Endodermal cell (in vitro differentiated cells): ENCODE measurements around the gene ABCC5. TPM values are rescaled to one million over a fixed set of nuclear protein-coding genes. Genes with fewer than 3 reads are reported as not detected.

Experiments used
- DNase-seq: peaks from one replicate; pipeline ENCODE4 v3.0.0-alpha.2; 2017
- H3K27ac ChIP-seq: 2 replicates; pipeline ENCODE4 v1.5.1; 2013; ENCODE audit warnings: mild to moderate bottlenecking, low read depth, low read length, moderate library complexity
- H3K27me3 ChIP-seq: 2 replicates; pipeline ENCODE4 v1.6.1; 2013; ENCODE audit warnings: mild to moderate bottlenecking, low read length, moderate library complexity; ENCODE audit not compliant: insufficient read depth, control insufficient read depth, poor library complexity, severe bottlenecking
- H3K36me3 ChIP-seq: 2 replicates; pipeline ENCODE4 v1.7.0; 2013; ENCODE audit warnings: mild to moderate bottlenecking, low read length, moderate library complexity; ENCODE audit not compliant: control insufficient read depth, insufficient read depth
- H3K4me1 ChIP-seq: one replicate; pipeline ENCODE4 v1.7.0; 2013; ENCODE audit warnings: low read length; ENCODE audit not compliant: control insufficient read depth, insufficient read depth
- H3K4me3 ChIP-seq: 2 replicates; pipeline ENCODE4 v1.5.1; 2013; ENCODE audit warnings: mild to moderate bottlenecking, low read length, moderate library complexity
- H3K9ac ChIP-seq: 2 replicates; pipeline ENCODE4 v1.6.1; 2013; ENCODE audit warnings: mild to moderate bottlenecking, low read length, moderate library complexity; ENCODE audit not compliant: poor library complexity, severe bottlenecking; ENCODE audit errors: extremely low read depth
- H3K9me3 ChIP-seq: 2 replicates; pipeline ENCODE4 v1.6.1; 2013; ENCODE audit warnings: mild to moderate bottlenecking, low read length, moderate library complexity; ENCODE audit not compliant: control insufficient read depth
- H3K27ac Mint-ChIP-seq: 2 replicates; pipeline ENCODE4 v1.8.0; 2020; ENCODE audit warnings: mixed read lengths
- H3K27me3 Mint-ChIP-seq: 2 replicates; pipeline ENCODE4 v1.8.0; 2021; ENCODE audit warnings: mild to moderate bottlenecking, mixed read lengths; ENCODE audit not compliant: insufficient read depth
- H3K36me3 Mint-ChIP-seq: 2 replicates; pipeline ENCODE4 v1.8.0; 2020; ENCODE audit warnings: low read depth, mixed read lengths
- H3K4me1 Mint-ChIP-seq: 2 replicates; pipeline ENCODE4 v1.8.0; 2020; ENCODE audit warnings: mixed read lengths
- H3K4me3 Mint-ChIP-seq: 2 replicates; pipeline ENCODE4 v1.8.0; 2020; ENCODE audit warnings: mild to moderate bottlenecking, moderate library complexity, mixed read lengths
- H3K9me3 Mint-ChIP-seq: 2 replicates; pipeline ENCODE4 v1.8.0; 2020; ENCODE audit warnings: mild to moderate bottlenecking, mixed read lengths
- whole genome bisulfite sequencing, 2 experiments: methylation state at CpG; one replicate each; pipeline versions ENCODE4 v1.1.5 to v1.1.7; 2013; ENCODE audit warnings: missing lambda C conversion rate in 2 of 2, mixed read lengths in 1 of 2; ENCODE audit not compliant: insufficient coverage in 1 of 2, insufficient read length in 1 of 2; 5-methylcytosine and 5-hydroxymethylcytosine counted together
- total RNA-seq, 2 donors: library from RNA; stranded (reverse); fragmentation: NEBNext Ultra II Directional in 1 of 2; extraction: Animal tissue kit (Norgen Biotek cat#: 25700) in 1 of 2; gene quantifications; 2 replicates in 1 of 2; 3 replicates in 1 of 2; pipeline ENCODE4 v1.2.1, GENCODE V29; 2021
- TF ChIP-seq, protein P1 (sequence below): fragments of 200-600 bp; sonication (generic); conservative IDR thresholded peaks from 2 replicates; pipeline ENCODE4 v1.5.0; 2021; ENCODE audit warnings: antibody characterized with exemption, mild to moderate bottlenecking

The ABCC5 gene
- total RNA-seq, 2 donors from 2014 or later, result 32.8 to 35.7 TPM

GRCh38 chr3:183958775-183959174, 58.9 kb downstream of the ABCC5 start:
- Histone ChIP-seq H3K9me3 (no peaks in the 10 kb centered on the region), H3K4me1 (no peaks in the 10 kb centered on the region), H3K9ac (no peak overlapping the region), H3K36me3 (peaks cover 26% of the 10 kb centered on the region), H3K27me3 (no peaks in the 10 kb centered on the region), H3K4me3 (no peak overlapping the region), H3K27ac (no peak overlapping the region)
- no peak for DNase-seq
- Mint-ChIP-seq H3K27me3 (no peaks in the 10 kb centered on the region), H3K36me3 (peaks cover 43% of the 10 kb centered on the region), H3K27ac (peak overlapping the region; percentile 72), H3K9me3 (peaks cover 1% of the 10 kb centered on the region), H3K4me1 (peaks cover 18% of the 10 kb centered on the region), H3K4me3 (no peak overlapping the region)
- TF ChIP-seq, protein P1, sequence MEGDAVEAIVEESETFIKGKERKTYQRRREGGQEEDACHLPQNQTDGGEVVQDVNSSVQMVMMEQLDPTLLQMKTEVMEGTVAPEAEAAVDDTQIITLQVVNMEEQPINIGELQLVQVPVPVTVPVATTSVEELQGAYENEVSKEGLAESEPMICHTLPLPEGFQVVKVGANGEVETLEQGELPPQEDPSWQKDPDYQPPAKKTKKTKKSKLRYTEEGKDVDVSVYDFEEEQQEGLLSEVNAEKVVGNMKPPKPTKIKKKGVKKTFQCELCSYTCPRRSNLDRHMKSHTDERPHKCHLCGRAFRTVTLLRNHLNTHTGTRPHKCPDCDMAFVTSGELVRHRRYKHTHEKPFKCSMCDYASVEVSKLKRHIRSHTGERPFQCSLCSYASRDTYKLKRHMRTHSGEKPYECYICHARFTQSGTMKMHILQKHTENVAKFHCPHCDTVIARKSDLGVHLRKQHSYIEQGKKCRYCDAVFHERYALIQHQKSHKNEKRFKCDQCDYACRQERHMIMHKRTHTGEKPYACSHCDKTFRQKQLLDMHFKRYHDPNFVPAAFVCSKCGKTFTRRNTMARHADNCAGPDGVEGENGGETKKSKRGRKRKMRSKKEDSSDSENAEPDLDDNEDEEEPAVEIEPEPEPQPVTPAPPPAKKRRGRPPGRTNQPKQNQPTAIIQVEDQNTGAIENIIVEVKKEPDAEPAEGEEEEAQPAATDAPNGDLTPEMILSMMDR, result no peak
- 91 to 94% methylated on average over 3 to 4 of the region's 4 CpGs for WGBS, 2 experiments

DNA sequence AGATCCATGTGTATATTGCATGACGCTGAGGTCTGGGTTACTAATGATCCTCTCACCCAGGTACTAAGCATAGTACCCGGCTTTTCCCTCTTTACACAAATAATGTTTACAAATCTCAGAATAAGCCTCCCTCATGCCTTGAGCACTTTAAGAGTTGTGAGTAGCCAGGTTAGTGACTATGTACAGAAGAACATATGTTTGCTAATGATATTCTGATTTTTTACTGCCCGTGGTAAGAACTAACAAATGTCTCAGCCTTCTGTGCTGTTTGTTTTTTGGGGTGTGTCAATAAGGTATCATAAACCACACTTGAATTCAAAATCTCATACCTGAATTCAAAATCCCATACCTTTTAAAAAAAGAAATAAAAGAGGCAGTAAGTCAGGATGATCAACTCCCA, 59.5 kb downstream of the ABCC5 start:
- DNase-seq, result no peak
- Mint-ChIP-seq H3K9me3 (peaks cover 1% of the 10 kb centered on the region), H3K4me3 (no peak overlapping the region), H3K27me3 (no peaks in the 10 kb centered on the region), H3K36me3 (peaks cover 37% of the 10 kb centered on the region), H3K4me1 (peaks cover 23% of the 10 kb centered on the region), H3K27ac (no peak overlapping the region)
- no peak overlapping the region for H3K9ac ChIP-seq
- H3K4me3 ChIP-seq, result no peak overlapping the region
- peaks cover 26% of the 10 kb centered on the region for H3K36me3 ChIP-seq
- TF ChIP-seq, protein P1, result no peak
- no peaks in the 10 kb centered on the region for H3K9me3 ChIP-seq
- no peaks in the 10 kb centered on the region for H3K27me3 ChIP-seq
- 98% methylated on average over 3 of the region's 3 CpGs; no CpG with 5 or more reads in 1 of the 2 experiments for WGBS, 2 experiments
- H3K4me1 ChIP-seq, result no peaks in the 10 kb centered on the region
- H3K27ac ChIP-seq, result no peak overlapping the region

DNA sequence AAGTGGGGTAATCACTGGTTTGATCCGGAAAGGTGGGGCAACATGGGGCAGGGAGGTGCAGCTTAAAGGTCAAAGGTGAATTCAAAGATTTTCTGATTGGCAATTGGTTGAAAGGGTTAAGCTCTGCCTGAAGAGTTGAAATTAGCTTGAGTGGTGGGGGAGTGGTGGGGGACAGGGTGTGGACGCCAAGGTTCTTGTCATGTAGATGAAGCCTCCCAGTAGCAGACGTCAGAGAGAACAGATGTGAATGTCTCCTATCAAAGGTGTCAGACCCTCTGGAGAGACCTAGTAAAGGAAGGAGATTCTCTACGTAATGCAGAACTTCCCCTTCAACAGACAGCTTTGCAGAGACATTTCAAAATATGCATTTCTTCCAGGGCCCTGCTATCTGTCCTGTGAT, 62.8 kb downstream of the ABCC5 start:
- H3K4me1 Mint-ChIP-seq, result peaks cover 31% of the 10 kb centered on the region
- peak; percentile 84 for DNase-seq
- H3K27me3 Mint-ChIP-seq, result no peaks in the 10 kb centered on the region
- H3K27ac Mint-ChIP-seq, result no peak overlapping the region
- H3K4me3 Mint-ChIP-seq, result no peak overlapping the region
- H3K27me3 ChIP-seq, result no peaks in the 10 kb centered on the region
- no peak overlapping the region for H3K27ac ChIP-seq
- H3K36me3 ChIP-seq, result peaks cover 22% of the 10 kb centered on the region
- H3K4me1 ChIP-seq, result no peaks in the 10 kb centered on the region
- H3K4me3 ChIP-seq, result no peak overlapping the region
- peaks cover 43% of the 10 kb centered on the region for H3K36me3 Mint-ChIP-seq
- peaks cover 1% of the 10 kb centered on the region for H3K9me3 Mint-ChIP-seq
- TF ChIP-seq, protein P1, result no peak
- 61 to 77% methylated on average over 3 to 4 of the region's 4 CpGs for WGBS, 2 experiments
- no peak overlapping the region for H3K9ac ChIP-seq
- no peaks in the 10 kb centered on the region for H3K9me3 ChIP-seq
